ENCODE measurements around the gene ZNF580. TPM values are rescaled to one million over a fixed set of nuclear protein-coding genes. Genes with fewer than 3 reads are reported as not detected.

Gene ZNF580
- total and polyA plus RNA-seq, 9 of the 15 experiments (the other 6 are each of a cell fraction or from before 2014, with no cell fraction given), result 2.3 to 47.4 (median 6.0) TPM

GRCh38 chr19:55598719-55599467 is 41.9 kb upstream of the ZNF580 start (continued):
- TF ChIP-seq ZNF511 (CRISPR knock-in tag; IDR thresholded peaks at IDR 0.05) (no peak), CHD7 (IDR thresholded peaks at IDR 0.05; ENCODE audit: low read depth, low read length) (no peak), ZNF134 (CRISPR knock-in tag; conservative IDR thresholded peaks at IDR 0.05) (no peak), HMGN3 (IDR thresholded peaks at IDR 0.05; ENCODE audit: borderline replicate concordance, extremely low read depth, insufficient read length, low read depth, low read length) (peak; percentile 49), MAZ (CRISPR knock-in tag; conservative IDR thresholded peaks at IDR 0.05 in 1 of 2, IDR thresholded peaks at IDR 0.05 in 1 of 2) (peak; percentile 95 to 97), ZNF699 (CRISPR knock-in tag; IDR thresholded peaks at IDR 0.05; ENCODE audit: insufficient replicate concordance) (no peak), SOX6 (IDR thresholded peaks at IDR 0.05) (peak; percentile 67; the same call in 1 of the 2 replicates), MBD1 (CRISPR knock-in tag; IDR thresholded peaks at IDR 0.05) (no peak), TARDBP (IDR thresholded peaks at IDR 0.05) (0 out of 2 replicates have a peak, but pooled peaks have one; percentile 55)
